Thymus (tissue), 11 donors: ENCODE results near the gene TEX9. TPM values are rescaled to one million over a fixed set of nuclear protein-coding genes. Genes with fewer than 3 reads are reported as not detected.
"Not testable (repeated sequence)": the region's sequence is repeated elsewhere in the genome, so short reads cannot be mapped to it uniquely, and the experiment has no call there.

Source experiments
- DNase-seq, 9 donors: peaks; one replicate each; pipeline ENCODE4 v3.0.0-alpha.2; 2013; ENCODE audit warnings: low spot score in 9 of 9, low read depth in 6 of 9, missing footprints in 1 of 9
- H3K27ac ChIP-seq, 2 donors: one replicate each; pipeline ENCODE4 v1.5.1; 2013; ENCODE audit warnings: control low read depth in 1 of 2, low read depth in 1 of 2, low read length in 1 of 2, mild to moderate bottlenecking in 1 of 2, moderate library complexity in 1 of 2
- H3K27me3 ChIP-seq, 2 donors: one replicate each; pipeline ENCODE4 v1.5.1; 2013; ENCODE audit warnings: low read length in 1 of 2; ENCODE audit not compliant: control insufficient read depth in 2 of 2, insufficient read depth in 1 of 2
- H3K36me3 ChIP-seq, 2 donors: one replicate each; pipeline ENCODE4 v1.5.1; 2013; ENCODE audit warnings: low read length in 1 of 2, mild to moderate bottlenecking in 1 of 2, moderate library complexity in 1 of 2; ENCODE audit not compliant: control insufficient read depth in 2 of 2, insufficient read depth in 2 of 2
- H3K4me1 ChIP-seq, 2 donors: one replicate each; pipeline ENCODE4 v1.5.1; 2013; ENCODE audit warnings: low read length in 2 of 2; ENCODE audit not compliant: control insufficient read depth in 2 of 2, insufficient read depth in 2 of 2
- H3K4me3 ChIP-seq, 2 donors: one replicate each; pipeline ENCODE4 v1.5.1; 2013; ENCODE audit warnings: low read length in 2 of 2, control low read depth in 1 of 2, mild to moderate bottlenecking in 1 of 2
- H3K9me3 ChIP-seq, 2 donors: one replicate each; pipeline ENCODE4 v1.5.1; 2013; ENCODE audit warnings: low read length in 1 of 2, mild to moderate bottlenecking in 1 of 2; ENCODE audit not compliant: control insufficient read depth in 2 of 2, insufficient read depth in 1 of 2
- WGBS: extraction: QIAGEN DNeasy Blood & Tissue Kit; methylation state at CpG from one replicate; pipeline ENCODE4 v1.1.7; 2013; 5-methylcytosine and 5-hydroxymethylcytosine counted together
- polyA plus RNA-seq: library from polyadenylated mRNA; stranded (reverse); fragments of 200-250 nt; gene quantifications from one replicate; pipeline ENCODE4 v1.2.3, GENCODE V29; 2013
- total RNA-seq: library from RNA; stranded (reverse); fragments of 120-200 nt; gene quantifications from one replicate; pipeline ENCODE4 v1.2.4, GENCODE V29; 2013
- donor health status: healthy.

Gene TEX9
- total and polyA plus RNA-seq, 2 donors: 3.5 to 5.0 TPM

DNA sequence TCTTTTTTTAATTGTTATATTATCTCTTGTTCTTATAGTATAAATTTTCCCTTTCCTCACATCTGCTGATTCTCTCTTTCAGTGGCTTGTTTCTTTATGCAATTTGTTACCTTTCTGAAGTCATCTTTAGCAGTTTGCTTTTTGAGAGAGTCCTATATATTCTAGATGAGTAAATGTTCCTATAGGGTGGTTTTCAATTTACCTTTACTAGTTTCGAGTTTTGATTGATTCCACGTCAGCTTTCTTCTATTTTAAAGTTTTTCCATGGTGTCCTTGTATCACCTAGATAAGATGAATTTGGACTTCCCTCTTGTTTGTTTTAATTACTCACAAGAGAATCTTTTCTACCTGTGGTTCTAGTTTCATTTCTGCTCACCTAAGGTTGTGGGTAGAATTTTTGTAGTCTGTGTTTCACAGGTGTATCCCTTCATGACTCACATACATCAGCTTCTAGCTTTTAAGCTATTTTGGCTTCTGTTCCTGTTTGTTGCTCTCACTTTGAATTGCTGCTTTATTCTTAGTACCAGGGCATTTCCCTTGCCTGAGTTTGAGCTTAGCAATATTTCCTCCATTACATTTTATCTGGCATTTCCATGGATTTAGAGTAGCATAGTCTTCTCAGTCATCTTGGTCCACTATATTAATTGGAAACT lies 6.4 kb downstream of the TEX9 start:
- peak in 2 of 9 donors; percentile 2 to 30 for DNase-seq
- 91% methylated on average over 2 of the region's 2 CpGs for WGBS
- no peaks in the 10 kb centered on the region for H3K9me3 ChIP-seq
- H3K27me3 ChIP-seq: no peaks in the 10 kb centered on the region
- no peak overlapping the region for H3K4me3 ChIP-seq
- no peak overlapping the region for H3K27ac ChIP-seq
- no peaks in the 10 kb centered on the region for H3K4me1 ChIP-seq
- no peaks in the 10 kb centered on the region for H3K36me3 ChIP-seq

DNA sequence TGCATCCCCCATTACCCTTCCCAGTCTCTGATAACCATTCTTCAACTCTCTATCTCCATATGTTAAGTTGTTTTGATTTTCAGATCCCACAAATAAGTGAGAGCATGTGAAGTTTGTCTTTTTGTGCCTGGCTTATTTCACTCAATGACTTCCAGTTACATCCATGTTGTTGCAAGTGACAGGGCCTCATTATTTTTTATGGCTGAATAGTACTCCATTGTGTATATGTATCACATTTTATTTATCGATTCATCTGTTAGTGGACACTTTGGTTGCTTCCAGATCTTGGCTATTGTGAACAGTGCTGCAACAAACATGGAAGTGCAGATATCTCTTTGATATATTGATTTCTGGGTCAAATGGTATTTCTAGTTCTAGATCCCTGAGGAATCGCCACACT lies 9.5 kb downstream of the TEX9 start:
- H3K27me3 ChIP-seq, H3K4me1 ChIP-seq, H3K36me3 ChIP-seq, DNase-seq, H3K27ac ChIP-seq, H3K9me3 ChIP-seq, H3K4me3 ChIP-seq: not testable (repeated sequence)
- over 99% methylated on average over 2 of the region's 2 CpGs for WGBS

DNA sequence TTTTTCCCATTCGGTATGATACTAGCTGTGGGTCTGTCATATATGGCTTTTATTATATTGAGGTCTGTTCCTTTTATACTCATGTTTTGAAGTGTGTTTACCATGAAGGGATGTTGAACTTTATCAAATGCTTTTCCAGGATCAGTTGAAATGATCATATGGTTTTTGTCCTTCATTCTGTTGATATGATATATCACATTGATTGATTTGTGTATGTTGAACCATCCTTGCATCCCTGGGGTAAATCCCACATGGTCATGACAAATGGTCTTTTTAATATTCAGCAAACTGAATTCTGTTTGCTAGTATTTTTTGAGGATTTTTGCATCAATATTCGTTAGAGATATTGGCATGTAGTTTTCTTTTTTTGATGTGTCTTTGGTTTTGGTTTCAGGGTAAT lies 12.6 kb downstream of the TEX9 start:
- not testable (repeated sequence) for H3K27ac ChIP-seq, H3K36me3 ChIP-seq, H3K27me3 ChIP-seq, H3K4me1 ChIP-seq, DNase-seq, H3K9me3 ChIP-seq, H3K4me3 ChIP-seq
- WGBS: 98% methylated on average over 2 of the region's 2 CpGs

- no peak overlapping the region for H3K4me3 ChIP-seq
- no peaks in the 10 kb centered on the region for H3K36me3 ChIP-seq
- H3K9me3 ChIP-seq: no peaks in the 10 kb centered on the region
- no peaks in the 10 kb centered on the region for H3K4me1 ChIP-seq
- H3K27me3 ChIP-seq: no peaks in the 10 kb centered on the region
- no peak for DNase-seq
- H3K27ac ChIP-seq: no peak overlapping the region
- 97% methylated on average over 3 of the region's 3 CpGs for WGBS
These were observed 17.8 kb downstream of the TEX9 start for GRCh38 chr15:56383010-56383409.

- no peak overlapping the region for H3K27ac ChIP-seq
These were observed 20.7 kb downstream of the TEX9 start for GRCh38 chr15:56385908-56386307.

GRCh38 chr15:56390739-56391267 lies 25.6 kb downstream of the TEX9 start:
- Histone ChIP-seq H3K27me3 (no peaks in the 10 kb centered on the region), H3K36me3 (no peaks in the 10 kb centered on the region), H3K27ac (no peak overlapping the region), H3K4me3 (no peak overlapping the region), H3K9me3 (no peaks in the 10 kb centered on the region), H3K4me1 (no peaks in the 10 kb centered on the region)
- DNase-seq: no peak
- 98% methylated on average over 2 of the region's 2 CpGs for WGBS

More at GRCh38 chr15:56385908-56386307, 20.7 kb downstream of the TEX9 start:
- Histone ChIP-seq H3K36me3 (no peaks in the 10 kb centered on the region), H3K9me3 (no peaks in the 10 kb centered on the region), H3K27me3 (no peaks in the 10 kb centered on the region), H3K4me3 (no peak overlapping the region), H3K4me1 (no peaks in the 10 kb centered on the region)
- WGBS: 95% methylated on average over 3 of the region's 3 CpGs
- no peak for DNase-seq

- WGBS: 99% methylated on average over 1 of the region's 1 CpG
- DNase-seq: no peak
- no peak overlapping the region for H3K27ac ChIP-seq
- no peaks in the 10 kb centered on the region for H3K27me3 ChIP-seq
- H3K4me1 ChIP-seq: no peaks in the 10 kb centered on the region
- H3K36me3 ChIP-seq: no peaks in the 10 kb centered on the region
- H3K9me3 ChIP-seq: no peaks in the 10 kb centered on the region
- no peak overlapping the region for H3K4me3 ChIP-seq
These were observed 28.1 kb downstream of the TEX9 start for GRCh38 chr15:56393277-56393676.

DNA sequence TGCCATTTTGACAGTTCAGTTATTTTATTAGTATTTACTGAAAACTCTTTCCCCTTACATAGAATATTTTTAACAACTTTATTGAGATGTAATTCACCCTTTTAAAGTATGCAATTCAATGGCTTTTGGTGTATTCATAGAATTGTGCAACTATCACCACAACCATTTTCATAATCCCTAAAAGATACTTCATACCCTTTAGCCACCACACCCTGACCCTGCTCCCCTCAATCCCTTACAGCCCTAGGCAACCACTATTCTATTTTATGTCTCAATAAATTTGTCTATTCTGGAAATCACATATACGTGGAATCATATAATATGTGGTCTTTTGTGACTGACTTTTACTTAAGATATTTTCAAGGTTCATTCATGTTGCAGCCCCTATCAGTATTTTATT lies 29.7 kb downstream of the TEX9 start:
- H3K4me3 ChIP-seq: no peak overlapping the region
- DNase-seq: no peak
- H3K27me3 ChIP-seq: no peaks in the 10 kb centered on the region
- peaks cover 0 to 3% of the 10 kb centered on the region in 2 donors for H3K9me3 ChIP-seq
- no peak overlapping the region for H3K27ac ChIP-seq
- 98% methylated on average over 1 of the region's 1 CpG for WGBS
- H3K36me3 ChIP-seq: no peaks in the 10 kb centered on the region
- H3K4me1 ChIP-seq: no peaks in the 10 kb centered on the region

DNA sequence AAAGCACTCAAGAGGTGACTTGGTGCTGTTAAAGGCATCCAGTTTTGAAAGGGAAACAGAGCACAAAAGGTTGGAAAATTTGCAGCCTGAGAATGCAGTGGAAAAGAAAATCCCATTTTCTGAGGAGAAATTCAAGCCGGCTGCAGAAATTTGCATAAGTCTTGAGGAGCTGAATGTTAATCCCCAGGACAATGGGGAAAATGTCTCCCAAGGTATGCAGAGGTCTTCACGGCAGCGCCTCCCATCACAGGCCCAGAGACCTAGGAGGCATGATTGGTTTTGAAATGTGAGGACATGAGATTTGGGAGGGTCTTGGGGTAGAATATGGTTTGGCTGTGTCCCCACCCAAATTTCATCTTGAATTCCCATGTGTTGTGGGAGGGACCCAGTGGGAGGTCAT lies 32.1 kb downstream of the TEX9 start:
- H3K27ac ChIP-seq: not testable (repeated sequence)
- 98% methylated on average over 3 of the region's 3 CpGs for WGBS

More for the DNA sequence above, 32.1 kb downstream of the TEX9 start:
- not testable (repeated sequence) for H3K4me1 ChIP-seq, H3K9me3 ChIP-seq, H3K36me3 ChIP-seq, H3K4me3 ChIP-seq, H3K27me3 ChIP-seq, DNase-seq
